ENCODE data around the gene UBE2J2. TPM values are rescaled to one million over a fixed set of nuclear protein-coding genes. Genes with fewer than 3 reads are reported as not detected.

UBE2J2 gene
- total and polyA plus RNA-seq, 2 of the 13 experiments (the other 11 are each of a cell fraction or from before 2014, with no cell fraction given): 25.4 to 29.4 TPM

DNA sequence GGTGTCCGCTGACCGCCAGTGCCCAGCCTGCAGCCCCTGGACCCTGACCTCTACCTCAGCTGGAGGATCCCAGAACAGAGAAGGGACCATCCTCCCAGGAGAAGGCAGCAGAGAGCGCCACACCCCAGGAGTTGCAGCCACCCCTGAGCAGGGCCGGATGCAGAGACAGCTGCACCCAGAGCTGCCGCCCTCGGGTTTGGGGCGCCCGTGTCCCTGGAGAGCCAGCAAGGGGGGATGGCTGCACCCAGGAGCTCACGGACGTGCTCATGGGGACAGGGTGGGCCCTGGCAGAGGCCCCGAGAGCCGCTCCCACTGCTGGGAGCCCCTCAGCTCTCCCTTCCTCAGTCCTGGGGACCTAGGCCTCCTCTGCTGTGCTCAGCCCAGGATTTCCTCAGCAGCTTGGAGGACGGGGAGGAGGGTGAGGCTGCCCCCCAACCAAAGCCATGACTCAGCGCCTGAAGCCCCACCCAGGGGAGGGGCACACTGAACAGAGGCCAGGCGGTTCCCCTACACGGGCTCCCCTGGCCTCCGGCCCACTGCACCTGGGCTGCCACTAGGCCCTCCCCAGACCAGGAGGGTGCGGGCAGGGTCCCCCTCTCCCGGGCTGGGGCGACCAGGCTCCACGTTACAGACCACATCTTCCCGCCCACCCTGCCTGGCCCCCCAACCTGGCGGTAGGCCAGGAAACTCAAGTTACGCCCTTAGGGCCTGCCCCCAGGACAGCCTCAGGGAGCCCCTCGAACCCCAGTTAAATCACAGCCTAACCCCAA, 31.8 kb upstream of the UBE2J2 start (continued):
- TF ChIP-seq ZNF776 (CRISPR knock-in tag; IDR thresholded peaks at IDR 0.05): no peak
- TF ChIP-seq ZNF230 (CRISPR knock-in tag; IDR thresholded peaks at IDR 0.05): no peak
- no peak for TF ChIP-seq HES4 (CRISPR knock-in tag; IDR thresholded peaks at IDR 0.05; ENCODE audit: borderline replicate concordance)
- no peak for TF ChIP-seq ZNF282 (IDR thresholded peaks at IDR 0.05; ENCODE audit: partially characterized antibody)
- no peak for TF ChIP-seq ZFP37 (CRISPR knock-in tag; IDR thresholded peaks at IDR 0.05; ENCODE audit: borderline replicate concordance)
- TF ChIP-seq, protein P1, sequence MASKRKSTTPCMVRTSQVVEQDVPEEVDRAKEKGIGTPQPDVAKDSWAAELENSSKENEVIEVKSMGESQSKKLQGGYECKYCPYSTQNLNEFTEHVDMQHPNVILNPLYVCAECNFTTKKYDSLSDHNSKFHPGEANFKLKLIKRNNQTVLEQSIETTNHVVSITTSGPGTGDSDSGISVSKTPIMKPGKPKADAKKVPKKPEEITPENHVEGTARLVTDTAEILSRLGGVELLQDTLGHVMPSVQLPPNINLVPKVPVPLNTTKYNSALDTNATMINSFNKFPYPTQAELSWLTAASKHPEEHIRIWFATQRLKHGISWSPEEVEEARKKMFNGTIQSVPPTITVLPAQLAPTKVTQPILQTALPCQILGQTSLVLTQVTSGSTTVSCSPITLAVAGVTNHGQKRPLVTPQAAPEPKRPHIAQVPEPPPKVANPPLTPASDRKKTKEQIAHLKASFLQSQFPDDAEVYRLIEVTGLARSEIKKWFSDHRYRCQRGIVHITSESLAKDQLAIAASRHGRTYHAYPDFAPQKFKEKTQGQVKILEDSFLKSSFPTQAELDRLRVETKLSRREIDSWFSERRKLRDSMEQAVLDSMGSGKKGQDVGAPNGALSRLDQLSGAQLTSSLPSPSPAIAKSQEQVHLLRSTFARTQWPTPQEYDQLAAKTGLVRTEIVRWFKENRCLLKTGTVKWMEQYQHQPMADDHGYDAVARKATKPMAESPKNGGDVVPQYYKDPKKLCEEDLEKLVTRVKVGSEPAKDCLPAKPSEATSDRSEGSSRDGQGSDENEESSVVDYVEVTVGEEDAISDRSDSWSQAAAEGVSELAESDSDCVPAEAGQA (IDR thresholded peaks at IDR 0.05; ENCODE audit: low read depth): 0 out of 2 replicates have a peak, but pooled peaks have one; percentile 1
- TF ChIP-seq, protein P1 (CRISPR knock-in tag; IDR thresholded peaks at IDR 0.05; ENCODE audit: borderline replicate concordance): no peak
- TF ChIP-seq, protein P2, sequence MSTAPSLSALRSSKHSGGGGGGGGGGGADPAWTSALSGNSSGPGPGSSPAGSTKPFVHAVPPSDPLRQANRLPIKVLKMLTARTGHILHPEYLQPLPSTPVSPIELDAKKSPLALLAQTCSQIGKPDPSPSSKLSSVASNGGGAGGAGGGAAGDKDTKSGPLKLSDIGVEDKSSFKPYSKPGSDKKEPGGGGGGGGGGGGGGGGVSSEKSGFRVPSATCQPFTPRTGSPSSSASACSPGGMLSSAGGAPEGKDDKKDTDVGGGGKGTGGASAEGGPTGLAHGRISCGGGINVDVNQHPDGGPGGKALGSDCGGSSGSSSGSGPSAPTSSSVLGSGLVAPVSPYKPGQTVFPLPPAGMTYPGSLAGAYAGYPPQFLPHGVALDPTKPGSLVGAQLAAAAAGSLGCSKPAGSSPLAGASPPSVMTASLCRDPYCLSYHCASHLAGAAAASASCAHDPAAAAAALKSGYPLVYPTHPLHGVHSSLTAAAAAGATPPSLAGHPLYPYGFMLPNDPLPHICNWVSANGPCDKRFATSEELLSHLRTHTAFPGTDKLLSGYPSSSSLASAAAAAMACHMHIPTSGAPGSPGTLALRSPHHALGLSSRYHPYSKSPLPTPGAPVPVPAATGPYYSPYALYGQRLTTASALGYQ (CRISPR knock-in tag; IDR thresholded peaks at IDR 0.05): no peak; the same call in 1 of the 2 replicates
- no peak for TF ChIP-seq TAF15 (IDR thresholded peaks at IDR 0.05; ENCODE audit: low read depth, low read length, poor library complexity, severe bottlenecking)
- TF ChIP-seq ZNF747 (CRISPR knock-in tag; IDR thresholded peaks at IDR 0.05; ENCODE audit: borderline replicate concordance): no peak
- TF ChIP-seq ZNF569 (CRISPR knock-in tag; IDR thresholded peaks at IDR 0.05; ENCODE audit: borderline replicate concordance): no peak
- no peak; the same call in 1 of the 2 replicates for TF ChIP-seq ZNF274 (CRISPR knock-in tag; IDR thresholded peaks at IDR 0.05)
- TF ChIP-seq HIC2 (CRISPR knock-in tag; IDR thresholded peaks at IDR 0.05; ENCODE audit: low read depth): no peak
- TF ChIP-seq SMAD3 (CRISPR knock-in tag; IDR thresholded peaks at IDR 0.05): no peak
- TF ChIP-seq ZNF263 (CRISPR knock-in tag; IDR thresholded peaks at IDR 0.05): peak; percentile 98
- TF ChIP-seq ZNF367 (CRISPR knock-in tag; IDR thresholded peaks at IDR 0.05; ENCODE audit: borderline replicate concordance): no peak
- TF ChIP-seq TEAD3 (CRISPR knock-in tag; optimal IDR thresholded peaks at IDR 0.05; ENCODE audit: borderline replicate concordance): no peak
- no peak for TF ChIP-seq ZNF207 (IDR thresholded peaks at IDR 0.05; ENCODE audit: borderline replicate concordance)
- TF ChIP-seq ZNF704 (CRISPR knock-in tag; IDR thresholded peaks at IDR 0.05; ENCODE audit: borderline replicate concordance): no peak

Measured in HepG2 (cell line).